ENCODE measurements around the gene MORC1.
"Not testable (repeated sequence)": the region's sequence is repeated elsewhere in the genome, so short reads cannot be mapped to it uniquely, and the experiment has no call there.

Gene MORC1

GRCh38 chr3:109117939-109118338, at the start of gene MORC1:
Gene MORC1, minus strand, starts transcription at chr3:109118134. Its CDS starts 75 bp downstream, at chr3:109118059.
- no peak for DNase-seq

GRCh38 chr3:109165905-109166304, 48.0 kb upstream of the MORC1 start:
- DNase-seq, result no peak

GRCh38 chr3:109161487-109162123, 43.7 kb upstream of the MORC1 start:
- DNase-seq, result no peak

- no peak for DNase-seq
Observed at GRCh38 chr3:109155828-109156227, 37.9 kb upstream of the MORC1 start.

- no peak for DNase-seq
Observed at GRCh38 chr3:109154979-109155378, 37.0 kb upstream of the MORC1 start.

GRCh38 chr3:109152320-109152719, 34.4 kb upstream of the MORC1 start:
- no peak for DNase-seq

GRCh38 chr3:109149078-109149477, 31.1 kb upstream of the MORC1 start:
- DNase-seq, result no peak

GRCh38 chr3:109143646-109144045, 25.7 kb upstream of the MORC1 start:
- DNase-seq, result no peak

GRCh38 chr3:109140318-109140717, 22.4 kb upstream of the MORC1 start:
- DNase-seq, result no peak

- no peak for DNase-seq
Observed at GRCh38 chr3:109137761-109138160, 19.8 kb upstream of the MORC1 start.

- DNase-seq, result no peak
Observed at GRCh38 chr3:109136523-109136922, 18.6 kb upstream of the MORC1 start, which contains the start of gene C3orf85. Gene C3orf85, plus strand, starts transcription at chr3:109136719. Its CDS starts 129 bp downstream, at chr3:109136848.

GRCh38 chr3:109133474-109133816, 15.5 kb upstream of the MORC1 start:
- not testable (repeated sequence) for DNase-seq

GRCh38 chr3:109132801-109133473, 15.0 kb upstream of the MORC1 start:
- DNase-seq, result no peak

- DNase-seq, result no peak
Observed at GRCh38 chr3:109131276-109131675, 13.3 kb upstream of the MORC1 start.

GRCh38 chr3:109127553-109127952, 9.6 kb upstream of the MORC1 start:
- no peak for DNase-seq

GRCh38 chr3:109125902-109126301, 8.0 kb upstream of the MORC1 start:
- no peak for DNase-seq

GRCh38 chr3:109122690-109123089, 4.8 kb upstream of the MORC1 start:
- DNase-seq, result no peak

GRCh38 chr3:109118584-109118983, 650 bp upstream of the MORC1 start:
- DNase-seq, result no peak

GRCh38 chr3:109116031-109116430, 1.9 kb downstream of the MORC1 start:
- no peak for DNase-seq

- no peak for DNase-seq
Observed at GRCh38 chr3:109115451-109115850, 2.5 kb downstream of the MORC1 start.

- no peak for DNase-seq
Observed at GRCh38 chr3:109114746-109115145, 3.2 kb downstream of the MORC1 start.

- DNase-seq, result no peak
Observed at GRCh38 chr3:109112946-109113760, 4.8 kb downstream of the MORC1 start.

- DNase-seq, result no peak
Observed at GRCh38 chr3:109109574-109109973, 8.4 kb downstream of the MORC1 start.

- DNase-seq, result no peak
Observed at GRCh38 chr3:109098079-109098644, 19.8 kb downstream of the MORC1 start.
